GM13977 (cell line): Measurements from ENCODE around the gene USP43.

Source experiments
- DNase-seq: peaks from one replicate; pipeline ENCODE4 v3.0.0; 2012; ENCODE audit warnings: low spot score
- CTCF ChIP-seq: IDR thresholded peaks from 2 replicates; pipeline ENCODE4 v1.5.1; 2012; ENCODE audit warnings: mild to moderate bottlenecking, control low read depth; ENCODE audit not compliant: insufficient read depth; ENCODE audit errors: extremely low read depth, missing control alignments
- in situ Hi-C: fragments of 300-500 bp; cut with MboI; formaldehyde crosslinking; loops from one replicate; pipeline ENCODE4 v1.12.0; 2022; ENCODE audit warnings: low sequenced_read_pairs, low pct_unique_long_range_greater_than_20kb, mixed read lengths, inconsistent platforms; ENCODE audit not compliant: unreplicated experiment

USP43 gene

GRCh38 chr17:9693755-9694154, 48.4 kb downstream of the USP43 start:
- in situ Hi-C loops: no loop called here
- no peak for TF ChIP-seq CTCF
- no peak for DNase-seq

- TF ChIP-seq CTCF: no peak
- no peak for DNase-seq
- in situ Hi-C loops: no loop called here
Observed at GRCh38 chr17:9696279-9697044, 51.1 kb downstream of the USP43 start.

- no peak for TF ChIP-seq CTCF
- in situ Hi-C loops: no loop called here
- no peak for DNase-seq
Observed at GRCh38 chr17:9700136-9700535, 54.8 kb downstream of the USP43 start.

- DNase-seq: no peak
- in situ Hi-C loops: no loop called here
- TF ChIP-seq CTCF: no peak
Observed at GRCh38 chr17:9700754-9701476, 55.6 kb downstream of the USP43 start.

GRCh38 chr17:9702482-9702881, 57.2 kb downstream of the USP43 start:
- TF ChIP-seq CTCF: no peak
- in situ Hi-C loops: no loop called here

GRCh38 chr17:9702914-9703780, 57.8 kb downstream of the USP43 start:
- in situ Hi-C loops: no loop called here
- DNase-seq: no peak
- no peak for TF ChIP-seq CTCF

More at GRCh38 chr17:9702482-9702881, 57.2 kb downstream of the USP43 start:
- no peak for DNase-seq
